HK-2 (cell line): Measurements from ENCODE around the gene LAMA3.

Experiments
- DNase-seq: peaks from one replicate; pipeline ENCODE4 v3.0.0-alpha.2; 2018; ENCODE audit not compliant: unreplicated experiment

The LAMA3 gene

GRCh38 chr18:23689031-23689615 is at the start of gene LAMA3:
TSS of gene LAMA3 (plus strand) at chr18:23689453. CDS start at chr18:23689684, 231 bp downstream.
- DNase-seq = peak; percentile 70

DNA sequence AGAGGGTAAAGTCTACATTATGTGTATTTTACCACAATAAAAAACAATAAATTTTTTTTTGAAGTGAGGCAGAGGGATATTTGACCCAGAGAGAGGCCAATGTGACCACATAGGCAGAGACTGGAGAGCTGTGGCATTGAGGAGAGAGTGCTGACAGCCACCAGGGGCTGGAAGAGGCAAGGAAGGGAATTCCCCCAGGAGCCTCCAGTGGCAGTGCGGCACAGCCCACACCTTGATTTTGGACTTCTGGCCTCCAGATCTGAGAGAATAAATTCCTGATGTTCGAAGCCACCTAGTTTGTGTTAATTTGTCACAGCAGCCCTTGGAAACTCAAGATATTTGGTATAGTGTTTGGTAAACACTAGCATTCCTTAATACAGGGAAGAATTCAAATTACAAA is 49.2 kb upstream of the LAMA3 start:
- DNase-seq = no peak

DNA sequence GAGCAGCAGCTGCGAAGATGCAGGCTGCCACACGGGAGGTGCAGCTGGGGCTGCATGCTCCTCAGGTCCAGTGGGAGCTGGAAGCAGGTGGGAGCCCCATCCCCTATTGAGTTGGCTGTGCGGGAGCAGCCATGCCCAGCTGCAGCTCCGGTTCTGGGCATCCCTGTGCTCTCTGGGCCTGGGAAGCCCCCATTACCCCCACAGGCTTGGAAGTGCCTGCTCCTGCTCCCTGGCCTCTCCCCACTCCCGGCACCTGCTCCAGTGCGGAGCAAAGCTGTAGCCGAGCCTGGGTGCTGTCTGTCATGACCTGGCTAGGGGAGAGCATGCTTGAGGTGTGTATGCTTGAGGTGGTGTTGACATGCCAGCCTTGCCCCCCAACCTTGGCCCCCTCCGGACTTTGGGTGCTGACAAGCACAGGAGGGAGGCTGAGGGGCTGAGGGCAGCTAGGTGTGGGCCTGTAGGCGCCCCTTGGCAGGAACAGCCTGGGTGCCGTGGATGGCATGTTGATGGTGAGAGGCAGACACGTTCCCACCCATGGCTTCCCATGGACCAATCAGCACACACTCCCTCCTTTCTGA is 48.0 kb upstream of the LAMA3 start:
- no peak for DNase-seq

- DNase-seq = no peak
Measured at GRCh38 chr18:23641937-23642666, 47.2 kb upstream of the LAMA3 start.

GRCh38 chr18:23643815-23644490 is 45.3 kb upstream of the LAMA3 start:
- DNase-seq = no peak

DNA sequence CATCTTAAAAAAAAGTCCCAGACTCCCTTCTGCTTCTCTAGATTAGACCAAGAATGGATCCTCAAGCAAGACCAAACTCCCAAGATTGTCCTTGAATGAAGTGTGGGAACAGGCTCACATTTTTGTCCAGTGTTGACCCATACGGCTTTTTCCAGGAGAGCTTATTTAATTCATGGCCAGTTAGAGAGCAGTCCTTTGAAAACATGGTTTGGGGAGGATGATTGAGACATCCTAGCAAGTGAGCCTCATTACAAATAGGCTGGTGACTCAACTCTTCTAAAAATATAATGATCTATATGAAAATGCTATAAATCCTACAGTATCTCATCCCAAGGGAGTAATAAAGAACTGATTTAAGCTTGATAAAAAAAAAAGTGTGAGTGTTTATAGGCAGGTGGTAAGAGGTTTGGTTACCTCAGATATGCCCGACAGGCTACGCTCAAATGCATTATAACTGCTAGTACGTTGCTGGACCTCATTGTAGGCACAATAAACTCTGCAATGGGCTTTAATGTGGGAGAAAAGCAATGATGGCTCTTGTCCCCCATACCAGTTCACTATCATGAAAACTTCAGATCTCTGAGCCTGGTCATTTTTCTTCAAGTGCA is 43.6 kb upstream of the LAMA3 start:
- no peak for DNase-seq

GRCh38 chr18:23646282-23646681 is 43.0 kb upstream of the LAMA3 start:
- no peak for DNase-seq

- DNase-seq = no peak
Measured at GRCh38 chr18:23648456-23648855, 40.8 kb upstream of the LAMA3 start.

DNA sequence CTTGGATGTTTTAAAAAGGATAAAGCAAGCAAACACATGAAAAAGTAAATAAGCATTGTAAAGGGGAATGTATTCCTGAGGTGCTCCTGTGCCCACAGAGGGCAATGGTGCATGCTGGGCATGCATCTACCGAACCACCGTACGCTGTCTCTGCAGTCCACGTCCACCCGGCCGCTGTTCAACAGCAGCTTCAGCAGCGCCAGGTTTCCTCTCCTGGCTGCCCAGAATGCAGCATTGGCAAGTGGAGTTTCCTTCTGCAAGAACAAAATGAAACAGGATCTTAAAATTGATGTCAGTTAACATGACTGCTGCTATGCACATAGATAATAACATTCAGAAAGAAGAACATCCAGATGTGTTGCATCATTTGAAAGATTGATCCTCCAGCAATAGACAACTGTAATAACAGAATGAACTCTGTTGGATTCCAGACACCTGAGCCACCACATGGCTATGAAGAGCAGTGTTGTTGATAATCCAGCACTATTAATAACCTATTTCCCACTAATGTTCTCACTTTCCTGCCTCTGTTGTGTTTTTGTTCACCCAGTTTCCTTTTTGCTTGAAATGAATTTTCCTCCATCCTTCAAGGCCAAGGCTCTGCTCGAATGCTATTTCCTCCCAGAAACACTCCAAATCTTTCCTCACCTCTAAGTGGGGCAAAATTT is 40.2 kb upstream of the LAMA3 start:
- DNase-seq = no peak

- no peak for DNase-seq
Measured at GRCh38 chr18:23650968-23651927, 38.0 kb upstream of the LAMA3 start.

GRCh38 chr18:23652232-23652631 is 37.0 kb upstream of the LAMA3 start:
- DNase-seq = no peak

DNA sequence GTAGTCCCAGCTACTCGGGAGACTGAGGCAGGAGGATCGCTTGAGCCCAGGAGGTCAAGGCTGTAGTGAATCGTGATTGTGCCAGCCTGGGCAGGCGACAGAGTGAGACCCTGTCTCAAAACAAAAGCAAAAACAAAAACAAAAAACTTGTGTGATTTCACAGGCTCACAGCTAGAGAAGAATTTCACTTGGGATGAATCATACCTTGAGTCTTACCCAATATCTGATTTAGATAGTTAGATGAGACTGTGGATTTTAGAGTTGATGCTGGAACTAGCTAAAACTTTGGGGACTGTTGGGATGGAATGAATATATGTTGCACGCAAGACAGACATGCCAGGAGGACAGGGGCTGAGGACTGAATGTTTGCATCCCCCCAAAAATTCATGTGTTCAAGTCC is 31.0 kb upstream of the LAMA3 start:
- DNase-seq = no peak

GRCh38 chr18:23661735-23662308 is 27.4 kb upstream of the LAMA3 start:
- no peak for DNase-seq

- peak; percentile 45 for DNase-seq
Measured at GRCh38 chr18:23662309-23663263, 26.7 kb upstream of the LAMA3 start, which contains the start of gene ANKRD29. TSS of gene ANKRD29 (minus strand) at chr18:23662911. CDS start at chr18:23662730, 181 bp downstream.

DNA sequence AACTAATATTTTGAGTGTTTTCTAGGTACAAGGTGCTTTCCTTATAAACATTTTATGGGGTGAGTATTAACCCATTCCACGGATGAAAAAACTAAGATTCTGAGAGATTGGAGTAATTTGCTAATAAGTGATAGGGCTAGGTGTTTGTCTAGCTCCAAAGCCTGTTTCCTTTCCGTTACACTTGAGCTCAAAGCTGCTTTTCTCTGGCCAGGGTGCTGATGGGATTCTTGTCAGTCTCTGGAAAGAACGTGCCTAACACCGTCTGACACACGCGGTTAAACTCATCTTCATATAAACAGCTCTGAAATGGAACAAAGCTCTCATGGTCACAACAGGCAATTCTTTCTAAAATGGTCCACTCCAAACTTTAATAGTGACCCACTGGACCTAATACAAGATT is 24.6 kb upstream of the LAMA3 start:
- DNase-seq = no peak

DNA sequence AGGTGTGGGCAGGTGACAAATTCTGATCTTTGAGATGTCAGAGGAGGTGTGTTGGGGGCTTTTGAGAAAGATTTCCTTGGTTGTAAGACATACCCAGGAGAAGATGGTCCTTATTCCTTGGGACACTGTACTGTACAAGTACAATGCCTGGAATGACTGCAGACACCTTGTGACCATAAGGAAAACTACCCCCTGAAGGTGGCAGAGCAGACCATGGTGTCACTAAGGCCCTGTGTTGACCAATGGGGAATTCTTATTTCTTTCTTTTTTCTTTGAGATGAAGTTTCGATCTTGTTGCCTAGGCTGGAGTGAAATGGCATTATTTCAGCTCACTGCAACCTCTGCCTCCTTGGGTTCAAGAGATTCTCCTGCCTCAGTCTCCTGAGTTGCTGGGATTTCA is 22.1 kb upstream of the LAMA3 start:
- DNase-seq = no peak

DNA sequence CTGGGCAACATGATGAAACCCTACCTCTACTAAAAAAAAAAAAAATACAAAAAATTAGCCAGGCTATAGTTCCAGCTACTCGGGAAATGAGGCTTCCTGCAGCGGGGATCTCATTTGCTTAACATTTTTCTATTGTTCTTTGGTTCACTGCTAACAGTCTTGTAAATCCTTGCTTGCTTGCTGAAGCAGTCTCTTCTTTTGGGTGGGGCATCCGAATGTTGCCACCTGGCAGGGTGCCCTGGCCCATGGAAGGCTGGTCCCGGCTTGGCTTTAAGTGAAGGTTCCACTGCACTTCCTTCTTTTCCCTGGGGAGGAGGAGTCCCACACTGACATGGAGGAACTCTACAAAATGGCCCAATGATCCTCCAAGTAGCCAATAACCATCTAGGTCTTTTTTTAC is 20.5 kb upstream of the LAMA3 start:
- no peak for DNase-seq

GRCh38 chr18:23669202-23669766 is 20.0 kb upstream of the LAMA3 start:
- no peak for DNase-seq
